ENCODE measurements around the gene PCNX1. TPM values are rescaled to one million over a fixed set of nuclear protein-coding genes. Genes with fewer than 3 reads are reported as not detected.

Gene PCNX1
- total RNA-seq, 2 donors from 2014 or later, result 52.3 to 85.9 TPM

GRCh38 chr14:71150737-71151136 is 243.5 kb downstream of the PCNX1 start:
- no peak overlapping the region for H3K4me3 ChIP-seq
- no peak for ATAC-seq (ENCODE audit: insufficient number of reproducible peaks, low FRiP score, low read depth)
- no peak for TF ChIP-seq CTCF (IDR thresholded peaks at IDR 0.05)
- DNase-seq (ENCODE audit: low spot score), result no peak
- peaks cover 16% of the 10 kb centered on the region for H3K9me3 ChIP-seq
- no peaks in the 10 kb centered on the region for H3K36me3 ChIP-seq
- H3K27me3 ChIP-seq (replicated peaks; ENCODE audit: insufficient read depth), result no peaks in the 10 kb centered on the region
- no peaks in the 10 kb centered on the region for H3K4me1 ChIP-seq (ENCODE audit: control insufficient read depth in 1 of 2, low read depth in 2 of 2)
- H3K27ac ChIP-seq, result no peak overlapping the region

GRCh38 chr14:71155743-71156142 is 248.5 kb downstream of the PCNX1 start:
- Histone ChIP-seq H3K36me3 (no peaks in the 10 kb centered on the region), H3K4me1 (ENCODE audit: control insufficient read depth in 1 of 2, low read depth in 2 of 2) (no peaks in the 10 kb centered on the region), H3K9me3 (peaks cover 11% of the 10 kb centered on the region), H3K27me3 (replicated peaks; ENCODE audit: insufficient read depth) (no peaks in the 10 kb centered on the region), H3K4me3 (no peak overlapping the region), H3K27ac (no peak overlapping the region)
- TF ChIP-seq CTCF (IDR thresholded peaks at IDR 0.05), result no peak
- ATAC-seq (ENCODE audit: insufficient number of reproducible peaks, low FRiP score, low read depth) (no peak), DNase-seq (ENCODE audit: low spot score) (no peak)

- TF ChIP-seq CTCF (IDR thresholded peaks at IDR 0.05), result no peak
- no peak for ATAC-seq (ENCODE audit: insufficient number of reproducible peaks, low FRiP score, low read depth)
- no peaks in the 10 kb centered on the region for H3K36me3 ChIP-seq
These were observed 256.0 kb downstream of the PCNX1 start for GRCh38 chr14:71163050-71163841.

GRCh38 chr14:71163842-71164629 is 256.8 kb downstream of the PCNX1 start:
- TF ChIP-seq CTCF (IDR thresholded peaks at IDR 0.05), result no peak

More at GRCh38 chr14:71163050-71163841, 256.0 kb downstream of the PCNX1 start:
- no peaks in the 10 kb centered on the region for H3K4me1 ChIP-seq (ENCODE audit: control insufficient read depth in 1 of 2, low read depth in 2 of 2)
- no peaks in the 10 kb centered on the region for H3K27me3 ChIP-seq (replicated peaks; ENCODE audit: insufficient read depth)
- no peak for DNase-seq (ENCODE audit: low spot score)
- no peak overlapping the region for H3K27ac ChIP-seq
- no peak overlapping the region for H3K4me3 ChIP-seq
- peaks cover 4% of the 10 kb centered on the region for H3K9me3 ChIP-seq

More at GRCh38 chr14:71163842-71164629, 256.8 kb downstream of the PCNX1 start:
- no peaks in the 10 kb centered on the region for H3K4me1 ChIP-seq (ENCODE audit: control insufficient read depth in 1 of 2, low read depth in 2 of 2)
- ATAC-seq (ENCODE audit: insufficient number of reproducible peaks, low FRiP score, low read depth) (no peak), DNase-seq (ENCODE audit: low spot score) (no peak)
- peaks cover 4% of the 10 kb centered on the region for H3K9me3 ChIP-seq
- H3K4me3 ChIP-seq, result no peak overlapping the region
- no peaks in the 10 kb centered on the region for H3K36me3 ChIP-seq
- H3K27me3 ChIP-seq (replicated peaks; ENCODE audit: insufficient read depth), result no peaks in the 10 kb centered on the region
- no peak overlapping the region for H3K27ac ChIP-seq

Other genes starting within 250 kb of the PCNX1 start
- gene MAP3K9, start 97.9 kb upstream of the PCNX1 start, total RNA-seq, result 1 to 10 TPM in 1 of 2 donors, under 1 TPM in 1; 0.63 to 1.1 TPM